Endothelial cell of umbilical vein (primary cell): Measurements from ENCODE around the gene COL13A1. TPM values are rescaled to one million over a fixed set of nuclear protein-coding genes. Genes with fewer than 3 reads are reported as not detected.

ENCODE experiments used
- BruUV-seq: library from RNA; stranded (reverse); fragments of 400-500 nt; replicated peaks from 2 replicates; lab custom pipeline; 2021; lab: Mats Ljungman, UMichigan
- CTCF ChIA-PET: fragments of 300-600, 350-600 bp; sonication (Branson Sonifier 250); formaldehyde crosslinking; loops from one replicate; lab custom pipeline; 2021; ENCODE audit warnings: antibody characterized with exemption, inconsistent platforms; lab: Charles Lee
- POLR2A ChIA-PET: fragments of 300-600, 350-600 bp; sonication (Branson Sonifier 250); formaldehyde crosslinking; loops from one replicate; lab custom pipeline; 2021; ENCODE audit warnings: antibody characterized with exemption, inconsistent platforms; lab: Charles Lee
- DNase-seq: peaks from one replicate; pipeline ENCODE4 v3.0.0-alpha.2; 2011; ENCODE audit warnings: low read depth, low spot score
- FAIRE-seq: peaks from 2 replicates; lab custom pipeline; 2011; peaks lifted over from hg19 to GRCh38; lab: Jason Lieb, UNC
- H2AFZ ChIP-seq: 2 replicates; pipeline ENCODE4 v1.6.0; 2012; ENCODE audit warnings: low read depth, low read length, control low read depth, inconsistent platforms
- H3K27ac ChIP-seq: 2 replicates; pipeline ENCODE4 v1.5.1; 2011; ENCODE audit warnings: low read depth, mild to moderate bottlenecking, control low read depth, low read length, moderate library complexity; ENCODE audit not compliant: insufficient read depth
- H3K27me3 ChIP-seq, 2 experiments: 2 replicates each; pipeline versions ENCODE4 v1.6.0 to v1.6.1; 2011; ENCODE audit warnings: low read length in 2 of 2, mixed read lengths in 1 of 2; ENCODE audit not compliant: control insufficient read depth in 2 of 2, insufficient read depth in 2 of 2
- H3K36me3 ChIP-seq, 2 experiments: 2 replicates in 1 of 2; 3 replicates in 1 of 2; pipeline ENCODE4 v1.5.1; 2011; ENCODE audit warnings: low read length in 2 of 2, mild to moderate bottlenecking in 1 of 2, moderate library complexity in 1 of 2; ENCODE audit not compliant: control insufficient read depth in 2 of 2, insufficient read depth in 2 of 2; ENCODE audit errors: extremely low read depth in 1 of 2
- H3K4me1 ChIP-seq: 3 replicates; pipeline ENCODE4 v1.5.1; 2011; ENCODE audit warnings: mild to moderate bottlenecking, low read length; ENCODE audit not compliant: control insufficient read depth, insufficient read depth; ENCODE audit errors: extremely low read depth
- H3K4me2 ChIP-seq: 2 replicates; pipeline ENCODE4 v1.6.1; 2011; ENCODE audit warnings: low read length, control low read depth, mixed read lengths; ENCODE audit not compliant: insufficient read depth
- H3K4me3 ChIP-seq, 3 experiments: fragments of 200-600 bp in 1 of 3; sonication (generic), shearing (Covaris generic) in 1 of 3; replicated peaks in 1 of 3; 2 replicates each; pipeline ENCODE4 v1.5.1; 2011 to 2016; ENCODE audit warnings: control low read depth in 3 of 3, low read length in 3 of 3, mild to moderate bottlenecking in 2 of 3, inconsistent platforms in 1 of 3, low read depth in 1 of 3, moderate library complexity in 1 of 3; ENCODE audit not compliant: insufficient read depth in 1 of 3
- H3K79me2 ChIP-seq: 2 replicates; pipeline ENCODE4 v1.6.0; 2012; ENCODE audit warnings: low read length, inconsistent platforms; ENCODE audit not compliant: control insufficient read depth, insufficient read depth
- H3K9ac ChIP-seq: replicated peaks from 2 replicates; pipeline ENCODE3; 2011; ENCODE audit warnings: low read length, control low read depth; ENCODE audit not compliant: insufficient read depth; ENCODE audit errors: extremely low read depth
- H3K9me1 ChIP-seq: replicated peaks from 3 replicates; pipeline ENCODE4 v1.6.0; 2011; ENCODE audit warnings: mild to moderate bottlenecking, low read length; ENCODE audit not compliant: control insufficient read depth, insufficient read depth; ENCODE audit errors: extremely low read depth
- H3K9me3 ChIP-seq: replicated peaks from 2 replicates; pipeline ENCODE4 v1.5.1; 2012; ENCODE audit warnings: low read length, inconsistent platforms; ENCODE audit not compliant: control insufficient read depth, insufficient read depth
- H4K20me1 ChIP-seq: replicated peaks from 2 replicates; pipeline ENCODE3; 2011; ENCODE audit warnings: mild to moderate bottlenecking, low read length; ENCODE audit not compliant: control insufficient read depth, insufficient read depth; ENCODE audit errors: extremely low read depth
- CTCF ChIP-seq, 2 donors: IDR thresholded peaks; 1 replicate in 1 of 2; 2 replicates in 1 of 2; pipeline ENCODE4 v1.5.1; 2011; ENCODE audit warnings: low read length in 2 of 2, mild to moderate bottlenecking in 2 of 2, moderate library complexity in 2 of 2, control low read depth in 1 of 2, inconsistent platforms in 1 of 2, low read depth in 1 of 2; ENCODE audit not compliant: insufficient read depth in 1 of 2; ENCODE audit errors: extremely low read depth in 1 of 2
- EZH2 ChIP-seq: IDR thresholded peaks from 2 replicates; pipeline ENCODE4 v1.6.1; 2012; ENCODE audit warnings: borderline replicate concordance, low read depth, mild to moderate bottlenecking, moderate library complexity, low read length, inconsistent platforms; ENCODE audit not compliant: severe bottlenecking
- FOS ChIP-seq: IDR thresholded peaks from 2 replicates; pipeline ENCODE4 v1.6.1; 2011; ENCODE audit warnings: mild to moderate bottlenecking, low read length, moderate library complexity, borderline replicate concordance; ENCODE audit not compliant: insufficient read depth
- GATA2 ChIP-seq: IDR thresholded peaks from 2 replicates; pipeline ENCODE4 v1.7.0; 2011; ENCODE audit warnings: low read depth, mild to moderate bottlenecking, moderate library complexity, mixed read lengths, low read length; ENCODE audit not compliant: insufficient read length, insufficient read depth
- JUN ChIP-seq: IDR thresholded peaks from 2 replicates; pipeline ENCODE4 v1.6.1; 2011; ENCODE audit warnings: borderline replicate concordance, low read depth; ENCODE audit not compliant: insufficient read length, insufficient read depth
- MAX ChIP-seq: IDR thresholded peaks from 2 replicates; pipeline ENCODE4 v1.6.1; 2011; ENCODE audit not compliant: insufficient read depth, insufficient read length
- MYC ChIP-seq: IDR thresholded peaks from one replicate; pipeline ENCODE4 v1.6.1; 2011; ENCODE audit warnings: mild to moderate bottlenecking, low read depth, low read length
- POLR2A ChIP-seq: IDR thresholded peaks from 2 replicates; pipeline ENCODE4 v1.6.1; 2012; ENCODE audit warnings: low read depth, mild to moderate bottlenecking, control low read depth, low read length
- POLR2AphosphoS5 ChIP-seq: IDR thresholded peaks from 2 replicates; pipeline ENCODE4 v1.6.1; 2012; ENCODE audit warnings: low read depth, mild to moderate bottlenecking, control low read depth, low read length, moderate library complexity; ENCODE audit not compliant: insufficient read depth
- dilution Hi-C: fragments of 300-500 bp; cut with MboI; formaldehyde crosslinking; loops from one replicate; pipeline ENCODE4 v1.15.0; 2019; ENCODE audit warnings: low sequenced_read_pairs; ENCODE audit not compliant: extremely low pct_ligation_motif_present
- intact Hi-C: fragments of 100-400 bp; cut with micrococcal nuclease; formaldehyde crosslinking; loops from one replicate; pipeline ENCODE4 v1.10.0; 2022
- polyA plus RNA-seq, 4 experiments: library from polyadenylated mRNA; depleted of rRNA in 3 of 4; stranded (reverse) in 3 of 4; unstranded in 1 of 4; fragments of >200 nt; gene quantifications; 2 replicates each; pipeline versions ENCODE4 v1.2.1 to v1.2.3, GENCODE V29; 2011 to 2012; ENCODE audit warnings: missing spikeins in 1 of 4
- total RNA-seq: library from RNA; stranded (reverse); gene quantifications from 2 replicates; pipeline ENCODE4 v1.2.3, GENCODE V29; 2021

COL13A1 gene
- total and polyA plus RNA-seq, 2 donors (not counting 3 experiments of a cell fraction or from before 2014, with no cell fraction given), result 21.4 to 47.5 TPM

- Histone ChIP-seq H3K27ac (no peak overlapping the region), H3K9me1 (no peaks in the 10 kb centered on the region), H3K36me3 (no peaks in the 10 kb centered on the region), H4K20me1 (no peaks in the 10 kb centered on the region), H3K27me3 (peaks cover 2 to 12% of the 10 kb centered on the region in 2 experiments), H3K4me1 (peaks cover 3% of the 10 kb centered on the region), H3K9me3 (no peaks in the 10 kb centered on the region), H3K4me2 (no peak overlapping the region), H3K9ac (no peak overlapping the region), H2AFZ (no peak overlapping the region), H3K79me2 (no peaks in the 10 kb centered on the region), H3K4me3 (no peak overlapping the region)
- BruUV-seq, result no TSS peak
- intact Hi-C loops (no loop called here), dilution Hi-C loops (no loop called here)
- POLR2A ChIA-PET, result no interaction called here
- FAIRE-seq (no peak), DNase-seq (no peak)
- CTCF ChIA-PET, result interaction anchor here (1.9 to 3.4 kb wide), 3 partner anchors 11 to 27 kb away, joined by 5 to 16 read pairs (median 6); partner anchors contain the start of gene COL13A1
- TF ChIP-seq MAX, result no peak
- no peak for TF ChIP-seq POLR2AphosphoS5
- no peak for TF ChIP-seq EZH2
- TF ChIP-seq GATA2, result no peak
- TF ChIP-seq JUN, result no peak
- TF ChIP-seq MYC, result no peak
- TF ChIP-seq POLR2A, result no peak
- no peak for TF ChIP-seq FOS
- no peak for TF ChIP-seq CTCF (IDR thresholded peaks at IDR 0.05; ENCODE audit: extremely low read depth in 1 of 2, insufficient read depth in 1 of 2, low read depth in 1 of 2, low read length in 2 of 2)
Observed at GRCh38 chr10:69774596-69774995, 27.1 kb upstream of the COL13A1 start.
